HG02763 (cell line): Measurements from ENCODE around the gene ARFGEF3.

Source experiments
- ATAC-seq: cut with Tn5 transposase; IDR thresholded peaks from one replicate; pipeline ENCODE4 v1.9.1; 2021; ENCODE audit warnings: mild to moderate bottlenecking, moderate library complexity; ENCODE audit not compliant: unreplicated experiment

Gene ARFGEF3

DNA sequence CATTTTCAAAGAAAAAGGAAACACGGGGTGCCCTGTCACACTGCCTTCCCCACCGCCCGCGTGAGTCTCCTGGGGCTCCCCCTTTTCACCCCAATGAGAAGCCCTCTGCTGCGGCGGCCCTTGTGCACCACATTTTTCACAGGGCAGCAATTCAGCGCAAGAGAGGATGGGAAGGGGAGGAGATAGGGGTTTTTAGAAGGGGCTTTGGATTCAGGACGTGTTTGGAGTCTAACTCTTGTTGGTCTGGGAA lies 726 bp upstream of the ARFGEF3 start:
- ATAC-seq, result no peak

DNA sequence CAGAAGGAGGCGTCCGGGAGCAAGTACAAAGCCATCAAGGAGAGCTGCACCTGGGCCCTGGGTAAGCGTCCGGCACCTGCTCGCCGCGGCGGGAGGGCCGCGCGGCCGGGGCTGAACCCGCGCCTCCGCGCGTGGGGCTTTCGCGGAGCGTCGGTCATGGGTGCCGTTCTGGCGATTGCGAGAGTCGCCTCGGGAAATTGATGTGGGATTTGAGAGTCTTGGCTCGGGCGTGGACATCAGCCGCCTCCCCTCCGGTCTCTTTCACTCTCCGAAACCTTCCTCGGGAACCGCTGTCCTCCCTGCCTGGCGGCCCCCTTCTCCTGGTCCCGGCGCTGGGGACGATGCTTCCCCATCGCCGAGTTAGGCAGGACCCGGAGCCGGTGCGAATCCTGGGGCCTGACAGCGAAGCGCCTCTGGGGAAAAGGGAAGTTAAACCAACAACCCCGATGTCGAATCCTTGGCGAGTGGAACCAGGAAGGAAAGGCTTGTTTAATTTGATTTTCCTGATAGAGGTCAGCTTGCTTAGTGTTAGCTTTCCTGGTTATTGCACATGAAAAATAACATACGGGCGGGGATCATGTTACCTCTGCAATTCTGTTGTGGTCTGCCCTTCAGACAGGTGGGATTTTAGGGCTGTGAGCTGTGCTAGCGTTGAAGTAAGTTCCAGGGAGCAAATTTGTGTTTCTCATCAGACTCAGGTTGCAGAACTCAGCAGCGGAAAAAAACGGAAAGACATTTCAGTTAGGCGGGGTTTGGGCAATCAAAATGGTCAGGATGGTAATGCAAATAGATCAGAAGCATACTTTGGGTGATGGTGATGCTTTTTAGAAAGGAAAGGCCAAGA lies 594 bp downstream of the ARFGEF3 start:
- peak; percentile 19 for ATAC-seq

DNA sequence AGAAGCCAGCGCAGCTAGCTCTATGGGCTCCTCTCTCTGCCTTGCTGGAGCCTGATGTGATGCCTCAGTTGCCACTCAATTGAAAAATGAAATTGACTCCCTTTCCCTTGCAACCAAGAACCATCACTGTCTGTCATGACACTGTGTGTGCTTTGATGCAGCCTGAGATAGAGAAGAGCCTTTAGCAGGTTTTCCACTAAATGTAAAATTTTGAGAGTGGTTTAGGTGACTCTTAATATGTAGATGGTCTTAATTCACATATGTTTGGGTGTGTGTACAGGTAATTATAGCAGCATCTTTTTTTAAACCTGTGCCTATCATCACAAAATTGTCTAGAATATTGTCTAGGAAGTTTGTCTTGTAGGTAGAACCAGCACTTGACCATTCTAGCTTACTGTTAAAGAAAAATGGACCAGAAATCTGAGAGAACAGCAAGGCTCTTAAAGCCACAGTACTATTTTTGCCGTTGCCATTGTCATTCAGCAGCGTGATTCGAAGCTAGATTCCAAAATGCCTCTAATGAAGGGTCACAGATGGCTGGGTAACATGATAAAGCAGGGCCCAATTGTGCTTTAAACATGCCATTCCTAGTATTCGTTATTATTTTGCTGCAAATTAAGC lies 1.3 kb downstream of the ARFGEF3 start:
- no peak for ATAC-seq

DNA sequence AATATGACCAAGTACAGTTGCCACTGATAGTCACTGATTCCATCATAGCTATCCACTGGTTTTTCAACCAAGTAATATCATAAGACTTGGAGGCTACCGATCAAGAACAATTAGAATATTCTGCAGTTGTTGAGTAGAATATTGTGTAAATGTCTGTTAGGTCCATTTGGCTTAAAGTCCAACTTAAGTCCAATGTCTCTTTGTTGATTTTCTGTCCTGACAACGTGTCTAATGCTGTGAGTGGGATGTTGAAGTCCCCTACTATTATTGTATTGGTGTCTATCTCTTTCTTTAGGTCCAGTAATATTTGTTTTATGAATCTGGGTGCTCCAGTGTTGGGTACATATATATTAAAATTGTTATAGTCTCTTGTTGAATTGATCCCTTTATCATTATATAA lies 13.9 kb downstream of the ARFGEF3 start:
- ATAC-seq, result no peak

DNA sequence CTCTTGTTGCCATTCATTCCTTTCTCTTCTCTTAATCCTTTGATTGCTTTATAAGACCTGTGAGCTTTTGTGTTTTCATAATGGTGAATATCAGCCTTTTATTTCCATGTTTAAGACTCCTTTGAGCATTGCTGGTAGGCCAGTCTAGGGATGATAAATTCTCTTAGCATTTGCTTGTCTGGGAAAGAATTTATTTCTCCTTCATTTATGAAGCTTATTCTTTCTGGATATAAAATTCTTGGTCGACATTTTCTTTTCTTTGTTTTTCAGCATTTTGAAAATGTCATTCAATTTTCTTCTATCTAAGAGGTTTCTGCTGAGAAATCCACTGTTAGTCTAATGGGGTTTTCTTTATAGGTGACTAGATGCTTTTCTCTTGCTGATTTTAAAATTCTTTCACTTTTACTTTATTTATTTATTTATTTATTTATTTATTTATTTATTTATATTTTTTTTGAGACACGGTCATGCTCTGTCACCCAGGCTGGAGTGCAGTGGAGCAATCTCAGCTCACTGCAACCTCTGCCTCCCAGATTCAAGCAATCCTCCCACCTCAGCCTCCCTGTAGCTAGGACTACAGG lies 15.0 kb downstream of the ARFGEF3 start:
- no peak for ATAC-seq

DNA sequence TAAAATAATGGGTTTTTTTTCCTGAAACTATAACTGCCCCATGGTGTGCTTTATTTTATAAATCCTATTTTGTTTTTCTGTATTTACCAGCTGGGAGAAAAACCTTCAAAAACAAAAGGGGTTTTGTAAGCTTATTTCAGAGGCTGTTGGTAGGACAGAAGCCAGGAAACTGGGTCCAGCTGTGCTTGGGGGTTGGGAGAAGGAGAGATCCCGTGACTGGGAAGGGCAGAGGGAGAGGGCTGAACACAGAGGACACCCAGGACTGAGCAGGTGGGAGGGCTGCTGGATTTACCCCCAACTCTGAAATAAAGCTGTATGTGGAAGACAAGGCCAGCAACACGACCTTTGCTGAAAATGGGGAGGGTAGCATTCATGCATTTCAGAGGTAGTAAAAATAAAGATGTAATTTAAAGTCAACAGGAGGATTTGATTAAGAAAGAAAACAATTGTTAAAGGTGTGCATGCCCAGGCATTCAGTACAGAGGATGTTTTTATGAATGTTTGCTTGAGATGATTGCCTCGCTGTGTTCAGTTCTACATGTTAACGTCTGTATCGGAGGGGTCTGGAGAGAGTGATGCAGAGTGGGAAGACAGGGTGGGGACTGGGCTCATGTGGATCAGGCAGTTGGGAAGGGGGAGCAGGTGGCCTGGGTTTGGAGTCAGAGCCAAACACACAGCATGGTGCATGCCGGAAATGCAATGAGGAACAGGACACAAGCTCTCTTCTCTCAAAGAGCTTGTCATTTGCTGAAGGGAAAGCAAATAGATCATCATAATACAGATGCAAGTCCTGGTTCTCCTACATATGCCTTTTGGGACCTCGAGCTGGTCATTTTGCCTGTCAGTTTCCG lies 21.4 kb downstream of the ARFGEF3 start:
- no peak for ATAC-seq

DNA sequence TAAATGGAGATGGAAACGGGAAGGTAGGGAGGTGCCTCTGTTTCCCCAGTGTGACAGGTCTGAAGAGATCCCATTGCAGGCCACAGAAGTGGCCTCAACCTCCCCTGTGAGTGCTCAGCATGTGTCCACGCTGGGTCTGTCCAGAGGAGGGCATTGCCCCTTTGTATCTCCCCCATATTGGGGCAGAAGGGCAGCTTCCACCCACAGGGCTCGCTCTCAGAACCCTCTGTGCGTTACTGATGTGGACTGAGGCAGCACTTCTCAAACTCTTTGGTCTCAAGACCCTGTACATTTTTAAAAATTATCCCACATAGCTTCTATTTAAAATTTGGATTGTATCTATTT lies 22.0 kb downstream of the ARFGEF3 start:
- no peak for ATAC-seq

DNA sequence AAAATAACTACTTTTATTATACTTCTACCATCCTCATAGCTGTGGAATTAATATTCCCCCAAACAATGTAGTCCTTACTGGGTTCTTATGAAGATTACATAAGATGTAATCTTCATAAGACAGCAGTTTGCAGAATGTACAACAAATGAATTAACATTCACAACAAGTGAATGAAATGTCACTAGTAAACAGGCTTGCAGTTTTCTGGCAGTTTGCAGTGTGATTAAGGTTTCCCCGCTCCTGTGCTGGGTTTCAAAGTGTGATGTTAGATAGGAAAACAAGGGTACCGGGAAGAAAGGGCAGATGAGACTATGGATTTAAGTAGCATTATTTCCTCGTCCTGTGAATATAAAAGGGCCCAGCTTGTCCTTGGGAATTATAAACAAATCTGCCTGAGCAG lies 22.5 kb downstream of the ARFGEF3 start:
- no peak for ATAC-seq

DNA sequence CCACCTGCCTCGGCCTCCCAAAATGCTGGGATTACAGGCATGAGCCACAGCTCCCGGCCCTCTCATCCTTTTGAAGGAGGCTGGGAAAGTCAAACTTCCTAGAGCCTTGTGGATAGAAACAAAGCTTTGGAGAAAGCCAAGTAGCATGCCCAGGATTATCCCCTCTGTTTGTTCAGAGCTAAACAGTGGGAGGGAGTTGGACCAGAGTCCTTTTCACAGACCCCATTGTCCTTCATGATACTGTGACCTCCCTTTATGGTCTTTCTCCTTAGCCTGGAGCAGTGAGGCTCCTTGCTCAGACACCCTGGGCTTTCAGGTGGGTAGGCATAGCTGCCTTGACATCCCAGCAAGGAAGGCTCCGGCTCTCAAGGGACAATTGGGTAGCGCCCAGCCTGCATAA lies 25.4 kb downstream of the ARFGEF3 start:
- ATAC-seq, result no peak

DNA sequence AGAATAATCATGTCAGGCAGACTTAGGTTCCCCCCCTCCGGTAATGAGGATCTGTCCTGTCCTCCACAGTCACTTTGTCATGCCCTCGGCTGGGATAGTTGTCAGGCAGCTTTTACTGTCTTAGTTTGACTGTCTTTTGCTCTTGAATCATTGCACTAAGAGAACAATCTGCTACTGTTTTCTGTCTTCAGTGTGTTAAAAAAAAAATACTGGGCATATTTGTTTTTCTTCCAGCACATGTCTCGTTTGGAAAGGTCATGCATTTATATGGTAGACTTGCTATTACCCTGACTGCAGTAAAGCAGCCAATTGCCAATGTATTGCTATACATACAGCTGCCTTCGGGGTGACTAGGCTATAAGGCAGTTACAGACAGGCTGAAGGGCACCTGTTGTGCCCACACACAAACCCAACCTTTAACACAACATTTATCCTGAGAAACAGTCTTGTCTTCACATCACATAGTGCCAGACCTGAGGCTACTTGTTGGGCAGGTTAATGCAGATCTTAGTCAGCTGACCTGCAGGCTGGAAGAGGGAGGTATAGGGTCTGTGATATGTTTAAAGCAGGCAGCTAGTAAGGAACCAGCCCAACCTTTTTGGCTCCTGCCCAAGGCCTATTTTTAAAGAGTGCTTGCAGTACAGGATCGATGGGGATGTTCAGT lies 26.7 kb downstream of the ARFGEF3 start:
- no peak for ATAC-seq

DNA sequence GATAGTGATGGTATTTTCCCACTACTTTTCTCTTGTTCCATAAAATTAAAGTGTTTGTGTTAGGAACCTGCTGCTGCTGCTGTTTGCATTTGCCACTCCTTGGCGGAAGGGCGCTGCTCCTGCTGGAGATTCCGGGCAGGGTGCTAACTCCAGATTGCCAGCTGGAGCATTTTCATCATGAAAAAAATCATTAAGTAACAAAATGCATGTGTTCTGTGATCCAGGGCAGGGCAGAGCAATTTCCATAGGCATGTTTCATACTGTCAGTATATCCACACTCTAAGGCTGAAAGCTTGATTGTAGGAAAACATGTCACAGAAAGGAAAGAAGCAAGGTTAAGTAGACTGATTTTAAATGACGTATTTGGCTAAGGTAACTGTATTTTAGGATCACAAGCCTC lies 32.5 kb downstream of the ARFGEF3 start:
- no peak for ATAC-seq

DNA sequence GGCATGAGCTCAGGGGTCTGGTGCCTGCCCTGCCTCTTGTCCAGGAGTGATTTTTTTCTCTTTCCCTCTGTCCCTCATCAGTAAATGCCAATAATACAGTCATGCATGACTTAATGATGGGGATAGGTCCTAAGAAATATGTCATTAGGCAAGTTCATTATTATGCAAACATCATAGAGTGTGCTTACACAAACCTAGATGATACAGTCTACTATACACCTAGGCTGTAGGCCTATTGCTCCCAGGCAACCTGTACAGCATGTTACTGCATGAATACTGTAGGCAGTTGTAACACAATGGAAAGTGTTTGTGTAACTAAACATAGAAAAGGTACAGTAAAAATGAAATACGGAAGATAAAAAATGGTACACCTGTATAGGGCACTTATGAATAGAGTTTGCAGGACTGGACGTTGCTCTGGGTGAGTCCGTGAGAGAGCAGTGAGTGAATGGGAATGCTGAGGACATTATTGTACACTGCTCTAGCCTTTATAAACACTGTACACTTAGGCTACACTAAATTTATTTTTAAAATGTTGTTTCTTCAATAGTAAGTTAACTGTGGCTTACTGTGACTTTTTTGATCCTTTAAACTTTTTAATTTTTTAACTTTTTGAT lies 34.5 kb downstream of the ARFGEF3 start:
- ATAC-seq, result no peak

DNA sequence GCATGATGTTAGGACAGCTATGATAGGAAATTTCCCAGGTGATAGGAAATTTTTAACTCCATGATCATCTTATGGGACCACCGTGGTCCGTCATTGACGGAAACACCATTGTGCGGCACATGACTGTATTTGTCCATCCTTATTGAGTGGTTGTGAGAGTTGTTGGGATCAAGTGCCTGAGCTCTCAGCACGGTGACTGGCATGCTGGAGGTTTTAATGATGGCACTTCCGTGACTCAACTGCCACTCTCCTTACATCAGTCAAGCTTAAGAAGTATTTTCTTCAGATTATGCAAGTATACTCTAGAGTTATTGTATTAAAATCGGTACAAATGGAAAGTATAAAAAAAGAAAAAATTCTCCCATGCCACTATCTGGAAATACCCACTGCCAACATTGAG lies 35.8 kb downstream of the ARFGEF3 start:
- ATAC-seq, result no peak

DNA sequence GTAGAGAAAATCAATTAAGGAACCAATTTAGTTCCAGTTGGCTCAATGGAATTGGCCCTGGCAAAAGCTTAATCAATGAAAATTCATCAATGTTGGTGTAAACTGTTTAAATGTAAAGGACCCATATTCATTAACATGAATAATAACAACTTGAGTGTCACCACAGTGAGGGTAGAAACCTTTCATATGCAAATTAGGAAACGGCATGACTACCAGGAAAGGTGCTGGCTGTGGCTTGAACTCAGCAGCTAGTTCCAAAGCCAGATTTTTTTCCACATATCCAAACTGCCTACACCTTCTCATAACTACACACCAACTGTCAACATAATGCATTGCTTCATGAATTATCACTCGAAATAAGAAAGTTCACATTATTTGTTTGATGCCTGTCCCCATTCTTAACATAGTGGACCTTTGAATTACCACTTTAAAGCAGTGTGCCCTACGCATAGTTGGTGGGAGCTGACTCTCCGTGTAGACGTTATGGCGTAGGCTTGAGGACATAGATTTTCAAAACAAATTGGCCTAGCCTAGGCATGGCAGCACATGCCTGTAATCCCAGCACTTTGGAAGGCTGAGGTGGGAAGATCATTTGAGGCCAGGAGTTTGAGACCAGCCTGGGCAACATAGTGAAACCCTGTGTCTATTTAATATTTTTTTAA lies 36.8 kb downstream of the ARFGEF3 start:
- no peak for ATAC-seq

DNA sequence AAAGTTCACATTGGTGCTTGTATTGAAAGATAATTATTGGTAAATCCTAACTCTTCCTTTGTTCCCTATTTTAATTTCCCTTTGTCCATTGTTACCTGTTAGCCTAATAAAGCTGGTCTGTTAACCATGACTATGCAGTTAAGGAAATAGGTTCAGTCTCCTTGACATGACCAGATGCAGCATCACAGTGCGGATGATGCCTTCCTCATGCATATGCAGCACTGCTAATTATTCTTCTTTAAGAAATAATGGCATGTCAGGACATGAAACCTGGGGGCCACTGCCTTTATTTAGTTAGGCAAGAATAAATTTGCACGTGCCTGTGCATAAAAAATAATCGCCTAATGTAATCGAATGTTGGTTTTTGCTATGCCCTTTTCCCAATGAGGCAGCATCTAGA lies 40.1 kb downstream of the ARFGEF3 start:
- no peak for ATAC-seq

DNA sequence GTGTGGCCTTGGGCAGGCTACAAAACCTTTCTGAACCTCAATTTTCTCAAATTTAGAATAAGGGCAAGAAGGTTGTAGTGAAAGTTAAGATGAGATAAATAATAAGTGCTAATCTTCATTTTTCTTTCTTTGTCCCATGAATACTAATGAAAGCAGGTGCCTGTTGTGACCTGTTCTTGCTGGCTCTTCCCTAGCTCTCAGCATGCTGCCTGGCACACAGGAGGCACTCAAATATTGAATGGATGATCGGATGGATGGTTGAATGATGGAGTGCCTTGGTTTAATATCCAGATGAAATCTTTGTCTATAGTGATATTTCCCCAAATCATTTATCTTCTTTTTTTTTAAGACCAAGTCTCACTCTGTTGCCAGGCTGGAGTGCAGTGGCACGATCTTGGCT lies 41.6 kb downstream of the ARFGEF3 start:
- no peak for ATAC-seq

DNA sequence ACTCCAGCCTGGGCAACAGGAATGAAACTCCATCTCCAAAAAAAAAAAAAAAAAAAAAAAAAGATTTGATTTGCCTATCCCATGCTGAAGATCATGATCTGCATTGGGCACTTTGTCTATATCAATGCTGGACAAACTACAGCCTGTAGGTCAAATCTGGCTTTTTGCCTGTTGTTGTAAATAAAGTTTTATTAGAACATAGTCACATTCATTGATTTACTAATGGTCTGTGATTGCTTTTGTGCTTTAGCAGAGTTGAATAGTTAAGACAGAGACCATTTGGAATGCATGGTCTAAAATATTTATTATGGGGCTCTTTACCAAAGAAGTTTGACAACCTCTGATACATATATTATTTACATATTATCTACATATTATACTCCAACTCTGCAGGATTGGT lies 42.6 kb downstream of the ARFGEF3 start:
- ATAC-seq, result no peak

DNA sequence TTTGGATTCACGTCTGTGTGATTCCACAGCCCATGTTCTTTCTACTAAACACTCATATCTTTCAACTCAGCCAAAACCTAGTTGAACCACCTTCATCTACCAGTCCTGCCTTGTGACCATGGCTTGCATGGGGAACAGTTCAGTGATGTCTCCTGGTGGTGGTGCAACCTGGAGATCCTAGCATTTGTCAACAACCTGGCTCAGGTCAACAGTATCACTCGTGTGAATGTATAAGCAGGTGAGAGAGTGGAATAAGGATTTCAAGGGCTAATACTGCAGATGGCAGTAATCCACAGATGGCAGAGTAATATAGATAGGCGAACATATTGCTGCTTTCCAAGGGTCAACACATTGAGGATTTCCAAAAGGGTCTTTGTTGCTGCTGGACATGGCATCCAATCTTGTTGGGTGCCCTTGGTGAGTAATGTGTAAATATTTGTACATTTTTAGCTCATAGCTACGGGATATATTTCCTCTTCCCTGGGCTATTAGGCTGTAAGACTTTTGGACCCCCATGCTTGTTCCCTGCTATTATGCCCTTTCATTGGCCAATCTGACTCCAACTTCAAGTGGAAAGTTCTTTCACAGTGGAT lies 43.1 kb downstream of the ARFGEF3 start:
- ATAC-seq, result no peak

DNA sequence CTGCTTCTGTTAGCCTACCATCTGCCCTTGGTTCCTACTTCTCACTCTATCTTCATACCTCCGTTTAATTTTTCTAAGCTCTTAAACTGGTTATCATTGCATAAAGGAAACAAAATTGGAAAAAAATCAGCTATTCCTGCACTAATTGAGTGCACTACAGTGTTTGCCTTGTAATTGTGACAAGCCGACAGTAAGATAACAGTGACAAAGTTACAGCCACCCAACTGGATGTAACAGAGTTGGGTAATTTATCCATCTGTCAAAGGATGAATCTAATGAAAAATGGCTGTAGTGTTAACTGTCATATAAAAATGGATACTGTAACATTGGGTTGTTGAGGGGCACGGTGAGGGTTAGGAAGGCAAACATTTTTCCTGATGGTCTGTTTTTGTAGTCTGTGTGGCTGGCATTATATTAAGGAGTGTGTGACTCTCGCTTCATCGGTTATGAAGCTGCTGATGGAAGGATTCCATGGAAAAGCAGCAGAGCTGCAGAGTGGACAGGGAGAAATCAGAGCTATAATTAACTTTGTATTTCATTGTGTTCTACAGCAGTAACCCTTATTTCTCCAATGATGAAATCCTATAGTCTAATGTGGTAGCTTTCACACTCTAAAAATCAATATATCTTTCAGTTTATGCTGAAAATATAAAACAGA lies 43.8 kb downstream of the ARFGEF3 start:
- no peak for ATAC-seq
